GM18502 (cell line): ENCODE data around the gene C16orf74.

Source experiments
- ATAC-seq: cut with Tn5 transposase; IDR thresholded peaks from one replicate; pipeline ENCODE4 v1.9.1; 2021; ENCODE audit warnings: mild to moderate bottlenecking; ENCODE audit not compliant: unreplicated experiment, poor library complexity

Gene C16orf74

DNA sequence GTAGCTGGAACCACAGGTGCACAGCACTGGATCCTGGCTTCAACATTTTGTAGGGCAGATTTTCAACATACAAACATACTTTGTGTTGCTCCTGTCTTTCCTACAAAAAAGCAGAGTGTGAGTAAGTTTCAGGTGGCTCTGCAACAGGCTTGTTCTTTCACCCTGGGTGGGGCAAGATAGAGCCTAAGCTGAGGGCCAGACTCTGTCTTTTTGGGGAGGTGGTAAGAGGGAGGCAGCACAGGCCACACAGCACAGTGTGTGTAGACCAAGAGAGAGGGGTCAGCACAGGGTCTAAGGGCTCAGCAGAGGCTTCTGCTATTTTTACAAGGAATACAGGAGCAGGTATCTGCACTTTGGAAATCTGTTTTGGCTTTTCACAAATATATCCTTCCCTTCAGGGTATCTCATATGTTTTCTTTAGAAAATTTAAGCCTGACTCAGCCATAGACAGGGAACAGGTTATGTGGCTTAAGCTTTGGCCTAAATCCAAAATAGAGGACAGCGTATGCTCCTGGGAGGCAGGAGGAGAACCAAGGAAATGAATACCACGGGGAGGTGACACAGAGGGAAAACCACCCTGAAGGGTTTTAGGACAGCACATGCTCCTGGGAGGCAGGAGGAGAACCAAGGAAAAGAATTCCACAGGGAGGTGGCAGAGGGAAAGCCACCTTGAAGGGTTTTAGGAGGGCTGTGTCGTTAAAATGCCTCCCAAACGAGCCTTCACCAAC, 26.9 kb upstream of the C16orf74 start:
- ATAC-seq, result no peak

DNA sequence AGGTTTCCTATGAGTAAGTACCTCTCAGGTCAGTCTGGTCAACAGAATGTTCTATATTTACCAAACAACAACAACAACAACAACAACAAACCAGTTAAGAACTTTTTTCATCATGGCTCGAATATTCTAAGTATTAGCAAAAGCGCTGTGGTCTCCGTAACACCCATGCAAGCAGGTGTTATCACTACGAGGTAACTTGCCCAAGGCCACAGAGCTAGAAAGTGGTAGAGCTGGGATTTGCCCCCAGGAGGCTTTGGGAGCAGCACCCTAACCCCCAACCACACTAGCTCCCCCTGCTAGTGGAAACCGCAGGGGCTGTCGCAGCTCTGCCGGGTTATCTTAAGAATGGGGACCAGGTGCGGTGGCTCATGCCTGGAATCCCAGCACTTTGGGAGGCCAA, 23.9 kb upstream of the C16orf74 start:
- ATAC-seq, result no peak

DNA sequence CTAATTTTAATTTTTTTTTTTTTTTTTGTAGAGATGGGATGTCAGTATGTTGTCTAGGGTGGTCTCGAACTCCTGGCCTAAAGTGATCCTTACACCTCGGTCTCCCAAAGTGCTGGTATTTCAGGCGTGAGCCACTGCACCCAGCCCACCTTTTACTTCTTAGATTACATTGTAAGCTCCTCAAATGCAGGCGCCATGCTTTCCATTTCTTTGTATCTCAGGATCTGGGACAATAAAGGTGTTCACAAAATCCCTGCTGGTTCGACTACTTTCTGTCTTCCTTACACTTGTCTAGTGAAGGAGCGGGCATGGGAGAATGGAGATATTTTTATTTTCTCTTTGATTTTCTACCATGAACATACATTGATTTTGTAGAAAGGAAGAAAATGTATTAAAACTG, 23.2 kb upstream of the C16orf74 start:
- ATAC-seq, result no peak

- ATAC-seq, result no peak
These were observed 22.1 kb upstream of the C16orf74 start for GRCh38 chr16:85773044-85773443.

DNA sequence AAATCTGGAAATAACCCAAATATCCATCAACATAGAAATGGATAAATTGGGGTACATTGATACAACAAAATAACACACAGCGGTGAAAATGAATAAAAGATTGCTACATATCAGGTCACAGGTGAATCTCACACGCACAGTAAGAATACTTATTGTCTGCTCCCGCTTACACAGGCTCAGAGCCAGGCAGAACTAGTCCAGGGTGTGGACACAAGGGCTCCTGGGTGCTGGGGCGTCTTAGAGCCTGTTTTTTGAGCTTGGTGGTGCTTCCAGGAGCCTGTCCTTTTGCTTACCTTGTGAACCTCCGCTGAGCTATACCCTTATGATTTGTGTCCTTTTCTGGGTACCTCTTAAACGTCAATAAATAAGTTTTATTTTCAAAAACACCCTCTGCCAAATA, 19.8 kb upstream of the C16orf74 start:
- ATAC-seq, result no peak

DNA sequence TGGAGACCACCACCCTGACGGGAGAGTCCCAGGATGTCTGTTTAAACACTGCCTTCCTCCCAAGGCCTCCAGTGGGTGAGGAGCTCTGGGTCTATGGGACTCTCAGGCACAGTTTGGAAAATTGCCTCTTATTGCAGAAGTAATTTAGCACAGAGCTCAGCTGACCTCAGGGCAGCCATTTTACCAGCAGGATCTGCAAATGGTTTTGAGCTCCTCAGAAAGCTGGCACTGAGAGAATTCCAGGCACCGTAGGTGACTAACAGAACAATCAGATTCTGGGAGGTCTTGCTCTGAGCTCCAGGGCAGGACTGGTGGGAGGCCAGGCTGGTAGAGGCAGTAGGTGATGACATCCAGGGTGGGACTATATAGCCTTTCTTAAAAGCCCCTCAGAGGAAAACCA, 17.3 kb upstream of the C16orf74 start:
- no peak for ATAC-seq

DNA sequence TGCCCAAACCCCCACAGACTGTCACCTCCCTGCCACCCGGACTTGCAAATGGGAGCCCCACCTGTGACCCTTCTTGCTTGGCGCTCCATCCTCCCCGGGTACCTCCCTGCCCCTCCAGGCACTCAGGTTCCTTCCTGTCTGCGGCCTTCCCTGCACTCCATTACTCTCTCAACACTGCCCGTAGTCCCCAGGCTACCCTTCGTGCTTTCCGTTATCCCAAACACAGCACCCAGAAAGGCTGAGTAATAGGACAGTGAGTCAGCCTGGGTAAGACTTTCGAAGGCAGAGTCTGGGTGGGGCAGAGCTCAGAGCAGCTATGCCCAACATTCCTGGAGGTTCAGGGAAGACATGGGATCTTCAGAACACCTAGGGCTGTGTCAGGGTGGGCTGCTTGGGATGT, 16.6 kb upstream of the C16orf74 start:
- no peak for ATAC-seq

DNA sequence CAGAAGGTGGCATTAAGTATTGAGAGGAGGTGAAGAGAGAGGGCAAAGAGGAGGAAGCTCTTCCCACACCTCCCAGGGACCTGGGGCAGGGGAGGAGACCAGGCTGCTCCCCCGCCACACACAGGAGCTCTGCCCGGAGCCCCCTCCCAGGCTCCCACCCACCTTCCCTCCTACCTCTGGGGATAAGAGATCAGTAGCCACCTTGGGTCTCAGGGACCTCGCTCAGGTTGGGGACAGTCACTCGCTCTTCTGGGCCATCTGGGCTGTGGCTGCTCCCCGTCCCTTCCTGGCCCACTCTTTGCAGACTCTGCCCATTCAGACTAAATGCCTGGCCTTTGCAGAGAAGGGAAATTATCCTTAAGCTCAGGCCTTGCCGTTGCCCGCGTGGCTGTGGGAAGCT, 14.9 kb upstream of the C16orf74 start:
- no peak for ATAC-seq

DNA sequence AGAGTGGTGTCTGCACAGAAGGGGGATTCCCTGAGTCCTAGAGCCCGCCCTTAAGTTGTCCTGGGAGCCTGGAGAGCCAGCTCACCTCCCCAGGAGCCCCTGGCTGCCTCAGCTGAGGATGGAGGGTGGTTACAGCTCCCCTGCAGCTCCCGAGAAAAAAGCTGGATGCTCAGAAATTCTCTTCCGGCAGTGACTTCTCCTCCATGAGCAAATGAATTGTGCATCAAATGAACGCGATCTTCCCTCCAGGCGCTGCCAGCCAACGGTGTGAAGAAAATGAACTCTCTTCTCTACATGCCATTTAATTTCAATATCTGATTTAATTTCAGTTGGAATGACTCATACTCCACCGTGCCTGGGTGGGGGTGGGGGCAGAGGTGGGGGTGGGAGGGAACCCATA, 14.3 kb upstream of the C16orf74 start:
- no peak for ATAC-seq

GRCh38 chr16:85763616-85764015, 12.7 kb upstream of the C16orf74 start:
- ATAC-seq, result no peak

DNA sequence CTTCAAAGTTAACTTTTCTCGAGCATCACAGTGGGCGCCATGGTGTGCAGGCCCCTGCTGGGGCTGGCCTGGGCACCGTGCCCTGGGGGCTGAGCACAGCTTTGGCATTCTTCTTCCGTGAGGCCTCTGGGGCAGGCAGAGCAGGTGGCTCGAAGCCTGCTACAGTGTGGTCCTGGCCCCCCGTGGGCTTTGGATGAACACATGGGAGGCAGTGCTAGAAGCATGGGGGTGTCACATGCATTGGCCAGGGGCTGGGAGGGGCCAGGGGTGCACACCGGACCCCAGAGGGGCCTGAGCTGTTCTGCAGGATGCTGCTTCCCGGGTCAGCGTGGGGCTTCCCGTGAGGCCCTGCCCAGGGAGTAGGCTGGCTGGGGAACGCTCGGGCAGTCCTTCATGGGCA, 12.1 kb upstream of the C16orf74 start:
- ATAC-seq, result no peak

DNA sequence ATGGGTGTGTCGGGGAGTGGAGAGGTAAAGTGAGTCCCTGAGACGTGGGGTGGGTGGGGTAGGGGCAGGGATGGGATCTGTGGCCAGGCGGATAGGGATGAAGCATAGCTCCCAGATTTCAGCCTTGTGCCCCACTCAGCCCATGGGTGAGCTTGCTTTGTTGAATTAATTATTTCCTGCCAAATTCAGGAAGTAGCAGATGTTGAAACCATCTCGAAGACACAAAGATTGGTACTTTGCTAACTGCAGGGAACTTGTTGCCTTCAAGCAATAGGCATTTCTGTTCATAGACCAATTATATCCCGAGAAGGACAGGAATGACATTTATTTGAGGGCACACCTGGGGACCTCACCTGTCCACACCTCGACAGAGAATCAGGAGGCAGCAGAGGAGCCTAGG, 11.0 kb upstream of the C16orf74 start:
- no peak for ATAC-seq

GRCh38 chr16:85759631-85760419, 8.9 kb upstream of the C16orf74 start:
- no peak for ATAC-seq

DNA sequence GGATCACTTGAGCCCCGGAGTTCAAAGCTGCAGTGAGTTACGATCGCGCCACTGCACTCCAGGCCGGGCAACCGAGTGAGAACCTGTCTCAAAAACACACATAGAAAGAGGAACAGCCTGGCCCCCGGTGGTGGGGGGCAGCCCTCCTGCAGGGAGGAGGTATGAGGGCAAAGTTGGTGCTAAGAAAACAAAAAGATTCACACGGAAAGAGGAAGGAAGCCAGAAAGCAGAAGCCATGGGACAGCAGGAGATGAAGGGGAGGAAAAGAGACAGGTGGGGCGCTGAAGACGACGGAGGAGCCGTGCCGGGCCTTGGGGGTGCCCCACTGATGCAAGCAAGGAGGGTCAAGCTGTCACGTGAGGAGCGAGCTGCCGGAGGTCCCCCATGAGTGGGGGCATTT, 8.2 kb upstream of the C16orf74 start:
- no peak for ATAC-seq

GRCh38 chr16:85757341-85757822, 6.5 kb upstream of the C16orf74 start:
- peak; percentile 32 for ATAC-seq

- ATAC-seq, result peak; percentile 55
These were observed 5.3 kb upstream of the C16orf74 start for GRCh38 chr16:85755929-85756768.

GRCh38 chr16:85754413-85754812, 3.5 kb upstream of the C16orf74 start:
- no peak for ATAC-seq

DNA sequence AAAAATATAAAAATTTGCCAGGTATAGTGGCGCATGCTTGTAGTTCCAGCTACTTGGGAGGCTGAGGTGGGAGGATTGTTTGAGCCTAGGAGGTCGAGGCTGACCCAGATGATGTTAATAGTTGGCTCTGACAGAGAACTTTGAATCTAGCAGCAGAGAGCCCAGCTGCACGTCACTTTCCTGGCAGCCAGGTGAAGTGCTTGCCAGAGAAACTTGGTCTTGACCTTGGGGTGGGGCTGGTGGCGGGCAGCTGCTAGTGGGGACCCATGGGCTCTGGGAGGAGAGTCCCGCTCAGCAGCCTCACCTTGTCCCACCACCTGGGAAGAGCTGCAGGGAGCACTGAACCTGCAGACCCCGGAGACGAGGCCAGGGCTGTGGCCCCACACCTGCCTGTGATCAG, 3.1 kb upstream of the C16orf74 start:
- no peak for ATAC-seq

DNA sequence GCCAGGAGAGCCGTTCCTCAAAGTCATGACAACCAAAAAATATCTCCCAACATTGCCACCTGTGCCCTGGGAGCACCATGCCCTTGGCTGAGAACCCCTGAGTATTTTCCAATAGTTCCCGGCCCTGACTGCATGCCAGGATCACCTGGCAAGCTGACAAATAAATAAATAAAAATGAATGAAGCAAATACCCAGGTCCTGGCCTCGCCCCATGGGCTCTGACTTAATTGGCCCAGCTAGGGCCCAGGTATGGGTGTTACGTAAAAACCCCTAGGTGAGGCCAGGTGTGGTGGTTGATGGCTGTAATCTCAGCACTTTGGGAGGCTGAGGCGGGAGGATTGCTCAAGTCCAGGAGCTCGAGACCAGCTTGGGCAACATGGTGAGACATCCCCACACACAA, 2.7 kb upstream of the C16orf74 start:
- ATAC-seq, result no peak

DNA sequence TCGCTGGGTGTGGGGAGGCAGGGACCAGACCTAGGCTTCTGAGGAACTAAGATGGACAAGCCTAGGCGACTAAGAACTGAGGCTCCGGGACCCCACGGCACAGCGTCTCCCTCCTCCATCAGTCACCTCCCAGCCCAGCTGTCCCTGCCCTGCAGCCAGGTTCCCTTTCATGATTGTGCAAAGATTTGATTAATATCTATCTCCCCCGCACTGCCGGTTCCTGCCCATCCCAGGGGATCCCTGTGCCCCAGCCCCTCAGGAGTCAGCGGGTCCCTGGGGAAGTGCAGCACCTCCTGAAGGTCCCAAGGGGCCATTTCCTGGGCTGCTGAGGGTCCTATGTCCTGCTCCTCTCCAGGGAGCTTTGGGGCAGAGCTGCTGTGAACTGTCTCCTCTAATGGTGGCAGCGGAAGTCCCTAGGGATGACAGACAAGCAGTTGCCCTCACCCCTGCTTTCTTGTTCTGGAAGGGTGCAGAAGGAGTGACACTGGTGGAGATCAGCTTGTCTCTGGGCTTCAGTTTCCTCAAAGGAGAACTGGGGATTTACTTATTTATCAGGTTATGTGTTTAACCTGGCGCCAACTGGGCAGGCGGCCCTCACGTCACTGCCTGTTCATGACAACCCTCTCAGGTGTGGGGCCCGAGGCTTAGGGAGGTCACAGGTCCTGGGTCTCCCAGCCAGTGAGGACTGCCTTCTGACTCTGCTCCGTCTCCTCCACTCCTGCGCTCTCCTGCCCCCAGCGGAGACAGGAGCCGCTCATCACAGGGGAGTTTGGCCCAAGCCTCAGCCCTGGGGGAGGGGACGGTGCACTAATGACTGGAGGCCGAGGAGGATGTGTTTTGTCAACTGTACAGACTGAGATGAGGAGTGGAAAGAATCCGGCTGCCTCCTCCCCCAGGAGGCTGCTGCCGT, 1.9 kb upstream of the C16orf74 start:
- ATAC-seq, result no peak
